A673 (cell line): ENCODE measurements around the gene UTP14A.

ENCODE experiments used
- CTCF ChIP-seq: fragments of 300-800, 200-600 bp; sonication (generic); conservative IDR thresholded peaks from 2 replicates; pipeline ENCODE4 v1.5.1; 2017; ENCODE audit warnings: low read depth, mild to moderate bottlenecking, antibody characterized with exemption, low read length, moderate library complexity, mixed read lengths
- EZH2 ChIP-seq: fragments of 200-600 bp; sonication (generic); IDR thresholded peaks from 2 replicates; pipeline ENCODE4 v1.6.1; 2017; ENCODE audit warnings: borderline replicate concordance, low read depth, mild to moderate bottlenecking, mixed read lengths, antibody characterized with exemption, low read length; ENCODE audit not compliant: poor library complexity, severe bottlenecking

DNA sequence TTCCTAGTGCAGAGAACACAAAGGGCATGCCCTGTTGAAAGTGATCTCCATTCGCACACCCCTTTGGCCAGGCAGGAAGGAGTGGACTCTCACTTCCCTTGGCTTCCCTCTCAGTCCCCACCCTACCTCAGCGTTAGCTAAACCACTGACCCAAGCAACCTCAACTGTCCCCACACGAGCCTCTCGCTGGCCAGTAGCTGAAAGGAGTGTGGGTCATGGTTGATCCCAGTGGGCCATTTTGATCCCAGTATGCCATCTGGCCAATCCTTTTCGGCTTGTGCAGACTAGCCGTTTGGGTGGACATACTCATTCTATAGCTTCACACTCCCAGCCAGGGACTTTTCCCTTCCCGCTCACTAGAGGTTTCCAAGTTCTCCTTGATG lies 52.1 kb downstream of the UTP14A start:
- no peak for TF ChIP-seq EZH2
- TF ChIP-seq CTCF: no peak
